HCT116 (cell line): ENCODE data around the gene RFWD3. TPM values are rescaled to one million over a fixed set of nuclear protein-coding genes. Genes with fewer than 3 reads are reported as not detected.

Source experiments
- ATAC-seq: fragments of 200-7000 bp; cut with Tn5 transposase; 2 replicates; pipeline ENCODE4 v1.9.1; 2020; ENCODE audit warnings: mild to moderate bottlenecking, moderate library complexity
- BruUV-seq: library from RNA; stranded (reverse); fragments of 400-500 nt; replicated peaks from 2 replicates; lab custom pipeline; 2021; lab: Mats Ljungman, UMichigan
- CTCF ChIA-PET: fragments of 300-600 bp; sonication (Branson Sonifier 250); formaldehyde crosslinking; loops from one replicate; lab custom pipeline; 2021; ENCODE audit warnings: antibody characterized with exemption; lab: Charles Lee
- POLR2A ChIA-PET: fragments of 300-600, 350-600 bp; sonication (Branson Sonifier 250); formaldehyde crosslinking; loops from one replicate; lab custom pipeline; 2021; ENCODE audit warnings: antibody characterized with exemption; lab: Charles Lee
- RAD21 ChIA-PET, 2 experiments: fragments of 300-600 bp; sonication (Branson Sonifier 250); formaldehyde crosslinking; loops; one replicate each; lab custom pipeline; 2023; ENCODE audit warnings: low total read pairs in 2 of 2; ENCODE audit not compliant: uncharacterized antibody in 2 of 2, unreplicated experiment in 2 of 2, low non-redundant PET in 1 of 2; lab: Charles Lee
- DNase-seq: peaks from one replicate; pipeline ENCODE4 v3.0.0-alpha.2; 2010; ENCODE audit warnings: low read depth, low spot score
- H2AFZ ChIP-seq: fragments of 200-600 bp; shearing (Covaris generic), sonication (generic); 2 replicates; pipeline ENCODE4 v1.6.1; 2017; ENCODE audit warnings: low read depth, mixed run types, mixed read lengths, antibody characterized with exemption, low read length; ENCODE audit not compliant: poor library complexity, severe bottlenecking
- H3K27ac ChIP-seq: 2 replicates; pipeline ENCODE4 v1.5.1; 2012; ENCODE audit warnings: low read depth, low read length
- H3K27me3 ChIP-seq: fragments of 200-600 bp; sonication (generic); 2 replicates; pipeline ENCODE4 v1.6.1; 2016; ENCODE audit warnings: mixed run types, low read length, mixed read lengths; ENCODE audit not compliant: insufficient read depth
- H3K36me3 ChIP-seq, 2 experiments: fragments of 200-500 bp in 1 of 2; fragments of 200-600 bp in 1 of 2; sonication (Bioruptor generic) in 1 of 2; sonication (generic) in 1 of 2; 2 replicates each; pipeline versions ENCODE4 v1.5.1 to v1.6.1; 2014 to 2016; ENCODE audit warnings: low read length in 2 of 2, inconsistent platforms in 1 of 2, mixed read lengths in 1 of 2, mixed run types in 1 of 2; ENCODE audit not compliant: insufficient read depth in 2 of 2, control insufficient read depth in 1 of 2
- H3K4me1 ChIP-seq, 2 experiments: fragments of 200-600 bp in 1 of 2; sonication (generic) in 1 of 2; 2 replicates each; pipeline versions ENCODE4 v1.5.1 to v1.6.1; 2012 to 2017; ENCODE audit warnings: low read length in 2 of 2, inconsistent platforms in 1 of 2, mild to moderate bottlenecking in 1 of 2, mixed read lengths in 1 of 2, mixed run types in 1 of 2, moderate library complexity in 1 of 2; ENCODE audit not compliant: insufficient read depth in 2 of 2, control insufficient read depth in 1 of 2
- H3K4me2 ChIP-seq: fragments of 200-600 bp; sonication (generic); 2 replicates; pipeline ENCODE4 v1.6.1; 2017; ENCODE audit warnings: mixed run types, low read length, mixed read lengths
- H3K4me3 ChIP-seq, 2 experiments: fragments of 200-600 bp in 1 of 2; sonication (generic) in 1 of 2; replicated peaks in 1 of 2; 2 replicates each; pipeline ENCODE4 v1.5.1; 2011 to 2016; ENCODE audit warnings: low read length in 2 of 2, control low read depth in 1 of 2, low read depth in 1 of 2, mild to moderate bottlenecking in 1 of 2, mixed read lengths in 1 of 2, mixed run types in 1 of 2
- H3K79me2 ChIP-seq: fragments of 200-600 bp; sonication (generic); 2 replicates; pipeline ENCODE4 v1.6.1; 2017; ENCODE audit warnings: mild to moderate bottlenecking, mixed run types, low read length, moderate library complexity, mixed read lengths; ENCODE audit not compliant: insufficient read depth
- H3K9ac ChIP-seq: fragments of 200-600 bp; sonication (generic); 2 replicates; pipeline ENCODE4 v1.6.1; 2016; ENCODE audit warnings: low read length, mixed read lengths
- H3K9me2 ChIP-seq: fragments of 200-600 bp; sonication (generic), shearing (Covaris generic); 2 replicates; pipeline ENCODE4 v1.6.1; 2017; ENCODE audit warnings: mixed run types, mild to moderate bottlenecking, moderate library complexity; ENCODE audit not compliant: insufficient read depth
- H3K9me3 ChIP-seq, 2 experiments: fragments of 200-500 bp in 1 of 2; fragments of 200-600 bp in 1 of 2; sonication (Bioruptor generic) in 1 of 2; sonication (generic) in 1 of 2; 2 replicates each; pipeline ENCODE4 v1.6.1; 2014 to 2017; ENCODE audit warnings: low read length in 2 of 2, mixed read lengths in 2 of 2, inconsistent platforms in 1 of 2, low read depth in 1 of 2, mild to moderate bottlenecking in 1 of 2, mixed run types in 1 of 2, moderate library complexity in 1 of 2; ENCODE audit not compliant: control insufficient read depth in 1 of 2, insufficient read depth in 1 of 2
- H4K20me1 ChIP-seq: fragments of 200-600 bp; sonication (generic), shearing (Covaris generic); 2 replicates; pipeline ENCODE4 v1.6.1; 2017; ENCODE audit warnings: mixed run types, mild to moderate bottlenecking, moderate library complexity; ENCODE audit not compliant: insufficient read depth
- MAX ChIP-seq: IDR thresholded peaks from 2 replicates; pipeline ENCODE4 v1.6.1; 2012
- YY1 ChIP-seq: IDR thresholded peaks from 2 replicates; pipeline ENCODE4 v1.6.1; 2011; ENCODE audit warnings: low read length, low read depth, moderate library complexity, mild to moderate bottlenecking; ENCODE audit not compliant: insufficient replicate concordance; ENCODE audit errors: extremely low read depth
- intact Hi-C: fragments of 100-400 bp; cut with micrococcal nuclease; formaldehyde crosslinking; loops from 2 replicates; pipeline ENCODE4 v1.10.0; 2022
- total RNA-seq: library from RNA; stranded (reverse); gene quantifications from one replicate; pipeline ENCODE4 v1.2.1, GENCODE V29; 2021; ENCODE audit not compliant: unreplicated experiment
- TF ChIP-seq, protein P1 (sequence below): IDR thresholded peaks from 2 replicates; pipeline ENCODE4 v1.6.1; 2011; ENCODE audit warnings: mild to moderate bottlenecking, low read length, moderate library complexity; ENCODE audit not compliant: insufficient replicate concordance; ENCODE audit errors: extremely low read depth

The RFWD3 gene
- total RNA-seq, 1 experiment from 2014 or later = 83.6 TPM

DNA sequence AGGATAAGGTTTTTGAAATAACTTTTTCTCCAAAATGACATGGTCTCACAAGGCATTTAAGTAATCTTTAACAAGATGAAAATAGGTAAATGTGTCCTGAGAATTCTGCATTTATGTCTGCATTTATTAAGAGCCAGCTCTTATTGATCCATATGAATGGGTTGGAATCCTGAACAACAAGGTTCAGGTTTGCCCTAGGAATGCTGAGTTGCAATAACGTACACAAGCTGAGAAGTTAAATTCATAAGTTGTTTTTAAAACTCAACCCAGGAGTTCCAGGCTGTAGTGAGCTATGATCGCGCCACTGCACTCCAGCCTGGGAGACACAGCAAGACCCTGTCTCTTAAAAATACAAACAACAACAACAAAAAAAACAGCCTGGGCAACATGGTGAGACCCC is 87.8 kb downstream of the RFWD3 start:
- no peaks in the 10 kb centered on the region for H3K9me2 ChIP-seq
- POLR2A ChIA-PET = interaction anchor here (1.1 to 2.0 kb wide), 7 partner anchors 9 to 28 kb away, joined by 4 to 8 read pairs (median 6); partner anchors contain the start of gene GLG1
- peak overlapping the region; percentile 60 for H3K4me2 ChIP-seq
- H3K4me1 ChIP-seq = peaks cover 88 to 97% of the 10 kb centered on the region in 2 experiments
- H3K36me3 ChIP-seq = no peaks in the 10 kb centered on the region
- peak overlapping the region in 1 of 2 experiments; percentile 35; a peak in 2 of 4 replicates for H3K4me3 ChIP-seq
- TF ChIP-seq, protein P1, sequence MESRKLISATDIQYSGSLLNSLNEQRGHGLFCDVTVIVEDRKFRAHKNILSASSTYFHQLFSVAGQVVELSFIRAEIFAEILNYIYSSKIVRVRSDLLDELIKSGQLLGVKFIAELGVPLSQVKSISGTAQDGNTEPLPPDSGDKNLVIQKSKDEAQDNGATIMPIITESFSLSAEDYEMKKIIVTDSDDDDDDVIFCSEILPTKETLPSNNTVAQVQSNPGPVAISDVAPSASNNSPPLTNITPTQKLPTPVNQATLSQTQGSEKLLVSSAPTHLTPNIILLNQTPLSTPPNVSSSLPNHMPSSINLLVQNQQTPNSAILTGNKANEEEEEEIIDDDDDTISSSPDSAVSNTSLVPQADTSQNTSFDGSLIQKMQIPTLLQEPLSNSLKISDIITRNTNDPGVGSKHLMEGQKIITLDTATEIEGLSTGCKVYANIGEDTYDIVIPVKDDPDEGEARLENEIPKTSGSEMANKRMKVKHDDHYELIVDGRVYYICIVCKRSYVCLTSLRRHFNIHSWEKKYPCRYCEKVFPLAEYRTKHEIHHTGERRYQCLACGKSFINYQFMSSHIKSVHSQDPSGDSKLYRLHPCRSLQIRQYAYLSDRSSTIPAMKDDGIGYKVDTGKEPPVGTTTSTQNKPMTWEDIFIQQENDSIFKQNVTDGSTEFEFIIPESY = no peak
- H2AFZ ChIP-seq = no peak overlapping the region
- peaks cover 7% of the 10 kb centered on the region; the same call in 1 of the 2 replicates for H4K20me1 ChIP-seq
- BruUV-seq = no TSS peak
- no peaks in the 10 kb centered on the region for H3K9me3 ChIP-seq
- DNase-seq (no peak), ATAC-seq (no peak)
- CTCF ChIA-PET = no interaction called here
- H3K27me3 ChIP-seq = no peaks in the 10 kb centered on the region
- H3K79me2 ChIP-seq = peaks cover 92% of the 10 kb centered on the region
- RAD21 ChIA-PET = interaction anchor here (0.9 to 1.2 kb wide), 4 partner anchors 10 to 22 kb away, joined by 3 to 4 read pairs (median 3); no protein-coding TSS in a partner anchor
- H3K27ac ChIP-seq = peak overlapping the region; percentile 84
- H3K9ac ChIP-seq = peak overlapping the region; percentile 39
- intact Hi-C loops = loop anchor here (1.0 kb wide), 1 partner anchor 15 kb away; no protein-coding TSS in a partner anchor

DNA sequence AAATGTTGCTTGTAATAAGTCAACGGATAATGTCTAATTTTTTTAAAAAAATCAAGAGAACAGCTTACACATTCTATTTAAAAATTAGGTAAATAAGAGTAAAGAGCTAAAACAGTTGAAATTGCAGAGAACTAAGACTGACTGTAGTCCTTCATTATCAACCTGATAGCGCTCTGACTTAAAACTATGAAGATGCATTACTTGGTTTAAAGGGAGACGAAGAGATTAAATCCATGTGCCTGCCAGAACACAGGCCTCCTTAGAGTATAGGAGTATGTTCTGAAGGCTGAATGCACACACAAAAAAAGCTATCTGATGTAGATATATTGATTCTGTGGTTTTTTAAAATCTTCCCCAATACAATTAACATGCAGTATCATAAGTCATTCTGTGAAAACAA is 88.2 kb downstream of the RFWD3 start:
- Histone ChIP-seq H3K4me3 (peak overlapping the region in 1 of 2 experiments; percentile 35; a peak in 2 of 4 replicates), H3K27ac (peak overlapping the region; percentile 84), H4K20me1 (peaks cover 8% of the 10 kb centered on the region; the same call in 1 of the 2 replicates), H3K36me3 (no peaks in the 10 kb centered on the region), H3K4me1 (peaks cover 88 to 97% of the 10 kb centered on the region in 2 experiments), H3K9me3 (no peaks in the 10 kb centered on the region), H3K27me3 (no peaks in the 10 kb centered on the region), H3K9ac (peak overlapping the region; percentile 39), H3K4me2 (peak overlapping the region; percentile 60), H3K9me2 (no peaks in the 10 kb centered on the region), H2AFZ (no peak overlapping the region), H3K79me2 (peaks cover 92% of the 10 kb centered on the region)
- CTCF ChIA-PET = interaction anchor here (0.9 kb wide), 1 partner anchor 284 kb away, joined by 4 read pairs; no protein-coding TSS in a partner anchor
- DNase-seq (peak; percentile 46), ATAC-seq (peak; percentile 58)
- RAD21 ChIA-PET = interaction anchor here (0.9 to 1.2 kb wide), 5 partner anchors 8 to 23 kb away, joined by 3 to 4 read pairs (median 3); no protein-coding TSS in a partner anchor
- intact Hi-C loops = loop anchor here (1.0 kb wide), 1 partner anchor 16 kb away; no protein-coding TSS in a partner anchor
- BruUV-seq = no TSS peak
- POLR2A ChIA-PET = interaction anchor here (0.8 to 2.0 kb wide), 9 partner anchors 9 to 28 kb away, joined by 3 to 8 read pairs (median 4); partner anchors contain the start of gene GLG1
- TF ChIP-seq YY1 (no peak), MAX (peak; percentile 42)
